H9 (cell line): ENCODE results near the gene TCF4. TPM values are rescaled to one million over a fixed set of nuclear protein-coding genes. Genes with fewer than 3 reads are reported as not detected.

ENCODE experiments used
- DNase-seq: peaks from one replicate; pipeline ENCODE4 v3.0.0-alpha.2; 2017
- H2AFZ ChIP-seq: one replicate; pipeline ENCODE4 v1.6.1; 2013; ENCODE audit warnings: mild to moderate bottlenecking, low read length, control low read depth, moderate library complexity
- H2AK5ac ChIP-seq: 2 replicates; pipeline ENCODE4 v1.6.1; 2013; ENCODE audit warnings: low read length, control low read depth, mixed read lengths; ENCODE audit not compliant: insufficient read length
- H2BK120ac ChIP-seq: one replicate; pipeline ENCODE4 v1.6.1; 2013; ENCODE audit warnings: low read depth, mild to moderate bottlenecking, low read length, control low read depth, inconsistent platforms; ENCODE audit not compliant: poor library complexity, severe bottlenecking
- H2BK12ac ChIP-seq: 2 replicates; pipeline ENCODE4 v1.6.1; 2013; ENCODE audit warnings: low read length, control low read depth, mixed read lengths, low read depth; ENCODE audit not compliant: insufficient read length
- H2BK15ac ChIP-seq: 2 replicates; pipeline ENCODE4 v1.6.1; 2013; ENCODE audit warnings: low read depth, low read length, control low read depth
- H2BK20ac ChIP-seq: one replicate; pipeline ENCODE4 v1.6.1; 2013; ENCODE audit warnings: low read depth, mild to moderate bottlenecking, low read length, control low read depth, inconsistent platforms; ENCODE audit not compliant: poor library complexity, severe bottlenecking
- H2BK5ac ChIP-seq: 2 replicates; pipeline ENCODE4 v1.6.1; 2013; ENCODE audit warnings: low read length, control low read depth, mixed read lengths; ENCODE audit not compliant: insufficient read length
- H3K14ac ChIP-seq: 2 replicates; pipeline ENCODE4 v1.6.1; 2013; ENCODE audit warnings: low read length, control low read depth; ENCODE audit not compliant: insufficient read depth
- H3K18ac ChIP-seq: 2 replicates; pipeline ENCODE4 v1.6.1; 2013; ENCODE audit warnings: low read depth, mild to moderate bottlenecking, mixed read lengths, low read length, control low read depth; ENCODE audit not compliant: insufficient read length
- H3K23ac ChIP-seq: 2 replicates; pipeline ENCODE4 v1.6.1; 2013; ENCODE audit warnings: low read length, control low read depth, mixed read lengths, low read depth; ENCODE audit not compliant: insufficient read length
- H3K23me2 ChIP-seq: 2 replicates; pipeline ENCODE4 v1.6.1; 2013; ENCODE audit warnings: low read depth, mild to moderate bottlenecking, mixed read lengths, low read length, control low read depth; ENCODE audit not compliant: insufficient read length, poor library complexity, severe bottlenecking
- H3K27ac ChIP-seq: 2 replicates; pipeline ENCODE4 v1.5.1; 2013; ENCODE audit warnings: low read length, control low read depth, mixed read lengths, low read depth; ENCODE audit not compliant: insufficient read length
- H3K27me3 ChIP-seq: 2 replicates; pipeline ENCODE4 v1.6.1; 2013; ENCODE audit warnings: low read length, control low read depth, inconsistent platforms; ENCODE audit not compliant: insufficient read depth
- H3K4ac ChIP-seq: 2 replicates; pipeline ENCODE4 v1.6.1; 2013; ENCODE audit warnings: low read depth, mild to moderate bottlenecking, control low read depth, inconsistent platforms, low read length, moderate library complexity
- H3K4me1 ChIP-seq: 2 replicates; pipeline ENCODE4 v1.6.1; 2013; ENCODE audit warnings: low read length, control low read depth, inconsistent platforms; ENCODE audit not compliant: insufficient read depth
- H3K4me2 ChIP-seq: 2 replicates; pipeline ENCODE4 v1.6.1; 2013; ENCODE audit warnings: low read length, control low read depth, mixed read lengths; ENCODE audit not compliant: insufficient read length, insufficient read depth
- H3K56ac ChIP-seq: 2 replicates; pipeline ENCODE4 v1.6.1; 2013; ENCODE audit warnings: low read depth, mild to moderate bottlenecking, mixed read lengths, low read length, control low read depth; ENCODE audit not compliant: insufficient read length
- H3K79me1 ChIP-seq: 2 replicates; pipeline ENCODE4 v1.6.1; 2013; ENCODE audit warnings: low read depth, mild to moderate bottlenecking, moderate library complexity, low read length, control low read depth, inconsistent platforms; ENCODE audit not compliant: insufficient read depth, poor library complexity, severe bottlenecking
- H3K79me2 ChIP-seq: 2 replicates; pipeline ENCODE4 v1.6.1; 2013; ENCODE audit warnings: low read length, control low read depth, inconsistent platforms; ENCODE audit not compliant: insufficient read depth
- H3K9ac ChIP-seq: 2 replicates; pipeline ENCODE4 v1.6.1; 2013; ENCODE audit warnings: low read length, control low read depth, mixed read lengths; ENCODE audit not compliant: insufficient read length; ENCODE audit errors: extremely low read depth
- H3K9me3 ChIP-seq: one replicate; pipeline ENCODE4 v1.6.1; 2013; ENCODE audit warnings: low read depth, low read length, inconsistent platforms; ENCODE audit not compliant: control insufficient read depth
- H3T11ph ChIP-seq: one replicate; pipeline ENCODE4 v1.6.1; 2013; ENCODE audit warnings: mild to moderate bottlenecking, low read length, control low read depth, inconsistent platforms
- H4K20me1 ChIP-seq: one replicate; pipeline ENCODE4 v1.6.1; 2013; ENCODE audit not compliant: control insufficient read depth, insufficient read length, insufficient read depth
- H4K5ac ChIP-seq: 2 replicates; pipeline ENCODE4 v1.6.1; 2013; ENCODE audit warnings: low read depth, mild to moderate bottlenecking, mixed read lengths, low read length, control low read depth; ENCODE audit not compliant: insufficient read length
- H4K8ac ChIP-seq: replicated peaks from 2 replicates; pipeline ENCODE4 v1.6.1; 2013; ENCODE audit warnings: low read length, control low read depth, mixed read lengths, low read depth; ENCODE audit not compliant: insufficient read length
- H4K91ac ChIP-seq: 2 replicates; pipeline ENCODE4 v1.6.1; 2013; ENCODE audit warnings: low read depth, mild to moderate bottlenecking, moderate library complexity, mixed read lengths, low read length, control low read depth; ENCODE audit not compliant: insufficient read length
- H3K27ac Mint-ChIP-seq, 3 experiments: 2 replicates in 2 of 3; 3 replicates in 1 of 3; pipeline ENCODE4 v1.8.0; 2020 to 2021; ENCODE audit warnings: mixed read lengths in 3 of 3, mild to moderate bottlenecking in 1 of 3, moderate library complexity in 1 of 3
- H3K27me3 Mint-ChIP-seq: 2 replicates; pipeline ENCODE4 v1.8.0; 2021; ENCODE audit warnings: low read depth, mild to moderate bottlenecking, moderate library complexity, mixed read lengths
- H3K36me3 Mint-ChIP-seq, 3 experiments: 2 replicates in 2 of 3; 3 replicates in 1 of 3; pipeline ENCODE4 v1.8.0; 2020 to 2021; ENCODE audit warnings: low read depth in 3 of 3, mixed read lengths in 3 of 3; ENCODE audit not compliant: insufficient read depth in 1 of 3
- H3K4me1 Mint-ChIP-seq, 2 experiments: 2 replicates each; pipeline ENCODE4 v1.8.0; 2020; ENCODE audit warnings: mixed read lengths in 2 of 2
- H3K4me3 Mint-ChIP-seq, 2 experiments: 2 replicates in 1 of 2; 3 replicates in 1 of 2; pipeline ENCODE4 v1.8.0; 2020 to 2021; ENCODE audit warnings: mild to moderate bottlenecking in 2 of 2, mixed read lengths in 2 of 2, moderate library complexity in 1 of 2
- H3K9me3 Mint-ChIP-seq, 2 experiments: 2 replicates in 1 of 2; 3 replicates in 1 of 2; pipeline ENCODE4 v1.8.0; 2020; ENCODE audit warnings: mild to moderate bottlenecking in 2 of 2, mixed read lengths in 2 of 2, moderate library complexity in 1 of 2
- CTCF ChIP-seq: fragments of 200-600 bp; sonication (generic); conservative IDR thresholded peaks from 3 replicates; pipeline ENCODE4 v1.8.0; 2021; ENCODE audit warnings: antibody characterized with exemption, mild to moderate bottlenecking
- WGBS: extraction: QIAGEN DNeasy Blood & Tissue Kit; methylation state at CpG from one replicate; pipeline ENCODE4 v1.1.7; 2013; ENCODE audit warnings: missing lambda C conversion rate, low lambda C conversion rate, mixed read lengths; ENCODE audit not compliant: insufficient read length; ENCODE audit errors: extremely low coverage; 5-methylcytosine and 5-hydroxymethylcytosine counted together
- total RNA-seq: library from RNA; stranded (reverse); gene quantifications from 2 replicates; pipeline ENCODE4 v1.2.1, GENCODE V29; 2021

The TCF4 gene
- total RNA-seq, 1 experiment from 2014 or later: 99.4 TPM

DNA sequence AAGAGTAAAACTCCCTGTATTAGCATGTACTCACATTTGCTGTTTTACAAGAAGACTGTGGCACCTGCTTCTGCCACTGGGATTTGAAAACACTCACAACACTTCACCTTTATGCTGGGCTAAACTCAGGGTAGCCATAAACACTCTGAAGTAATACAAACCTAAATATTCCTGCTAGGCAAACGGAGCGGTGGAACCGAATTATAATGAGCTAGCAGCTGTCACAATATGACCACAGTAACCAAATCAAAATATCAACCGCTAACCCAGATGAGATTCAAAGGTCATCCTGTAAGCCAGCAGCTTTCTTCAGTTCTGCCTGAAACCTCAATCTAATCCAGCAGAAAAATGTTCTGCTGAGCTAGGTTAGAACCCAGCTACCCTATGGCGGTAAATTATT, 132.1 kb downstream of the TCF4 start:
- H3K27me3 Mint-ChIP-seq: no peaks in the 10 kb centered on the region
- Histone ChIP-seq H3K4ac (no peak overlapping the region), H2BK120ac (no peak overlapping the region), H4K20me1 (no peaks in the 10 kb centered on the region), H3K79me2 (peaks cover 19% of the 10 kb centered on the region; the same call in 1 of the 2 replicates), H4K8ac (no peak overlapping the region), H3K56ac (no peak overlapping the region), H3K27me3 (no peaks in the 10 kb centered on the region), H2BK5ac (no peak overlapping the region), H3K18ac (no peak overlapping the region), H3T11ph (no peak overlapping the region), H2AFZ (no peak overlapping the region), H3K23ac (no peak overlapping the region), H2BK15ac (no peak overlapping the region), H3K79me1 (peaks cover 3% of the 10 kb centered on the region), H4K91ac (no peak overlapping the region), H2BK12ac (no peak overlapping the region), H2BK20ac (no peak overlapping the region), H3K4me2 (no peak overlapping the region), H2AK5ac (no peak overlapping the region), H4K5ac (no peak overlapping the region), H3K9me3 (no peaks in the 10 kb centered on the region), H3K4me1 (peaks cover 3% of the 10 kb centered on the region; the same call in 1 of the 2 replicates), H3K9ac (no peak overlapping the region), H3K27ac (no peak overlapping the region), H3K14ac (no peak overlapping the region), H3K23me2 (no peaks in the 10 kb centered on the region)
- no peak overlapping the region for H3K4me3 Mint-ChIP-seq
- peaks cover 0 to 14% (median 0%) of the 10 kb centered on the region in 3 experiments; a peak in 2 of 7 replicates for H3K36me3 Mint-ChIP-seq
- no peaks in the 10 kb centered on the region for H3K9me3 Mint-ChIP-seq
- no CpG with 5 or more reads among the region's 5 CpGs for WGBS
- H3K4me1 Mint-ChIP-seq: peaks cover 46 to 51% of the 10 kb centered on the region in 2 experiments
- TF ChIP-seq CTCF: no peak
- DNase-seq: no peak
- peak overlapping the region; percentile 35 to 87 (median 80); a peak in 4 of 7 replicates for H3K27ac Mint-ChIP-seq
